A549 treated with CpdA at 1 μM for 4 hours (cell line): ENCODE measurements around the gene WDR36. TPM values are rescaled to one million over a fixed set of nuclear protein-coding genes. Genes with fewer than 3 reads are reported as not detected.

Experiments
- total RNA-seq: library from RNA; stranded (reverse); fragments of 200-300 nt; extraction: Qiagen RNA extraction; gene quantifications from 5 replicates; pipeline ENCODE4 v1.2.3, GENCODE V29; 2022; ENCODE audit warnings: low read depth

Gene WDR36
- 12.5 to 19.4 TPM (median 15.3 TPM) in 5 replicates for total RNA-seq

GRCh38 chr5:111092062-111092853 is at the start of gene WDR36:
Gene WDR36, plus strand, starts transcription at chr5:111092348. Its CDS starts 109 bp downstream, at chr5:111092457.

GRCh38 chr5:111071413-111071812 is 20.7 kb upstream of the WDR36 start, which contains the start of gene TSLP:
Gene TSLP, plus strand, starts transcription at chr5:111071713. Its CDS starts 178 bp downstream, at chr5:111071891.

Other genes with a start within 250 kb of the WDR36 start
- not detected in 5 replicates for gene TSLP, start 20.6 kb upstream of the WDR36 start, total RNA-seq
- 0.01 to 0.13 TPM (median 0.09 TPM) in 3 of 5 replicates, not detected in the others for gene CAMK4, start 132.0 kb downstream of the WDR36 start, total RNA-seq